Smooth muscle cell (in vitro differentiated cells): ENCODE results near the gene INPP4A. TPM values are rescaled to one million over a fixed set of nuclear protein-coding genes. Genes with fewer than 3 reads are reported as not detected.

ENCODE experiments used
- DNase-seq: peaks from one replicate; lab custom pipeline; 2025; ENCODE audit not compliant: unreplicated experiment; lab: John Stamatoyannopoulos, UW
- H2AFZ ChIP-seq: fragments of 200-600 bp; sonication (generic); 2 replicates; pipeline ENCODE4 v1.6.0; 2016; ENCODE audit warnings: antibody characterized with exemption, low read depth, mild to moderate bottlenecking
- H3F3A ChIP-seq: fragments of 200-600 bp; sonication (generic); 2 replicates; pipeline ENCODE4 v1.6.0; 2017; ENCODE audit warnings: antibody characterized with exemption, low read depth
- H3K27ac ChIP-seq: fragments of 200-600 bp; sonication (generic); 2 replicates; pipeline ENCODE4 v1.5.1; 2016; ENCODE audit warnings: low read depth, mild to moderate bottlenecking
- H3K27me3 ChIP-seq: fragments of 200-600 bp; sonication (generic); 2 replicates; pipeline ENCODE4 v1.6.1; 2016; ENCODE audit warnings: low read depth, mild to moderate bottlenecking
- H3K36me3 ChIP-seq: fragments of 200-600 bp; sonication (generic); 2 replicates; pipeline ENCODE4 v1.5.1; 2016; ENCODE audit warnings: low read depth
- H3K4me1 ChIP-seq: fragments of 200-600 bp; sonication (generic); 2 replicates; pipeline ENCODE4 v1.5.1; 2016; ENCODE audit warnings: low read depth
- H3K4me2 ChIP-seq: fragments of 200-600 bp; sonication (generic); 2 replicates; pipeline ENCODE4 v1.6.0; 2016; ENCODE audit warnings: mild to moderate bottlenecking
- H3K4me3 ChIP-seq: fragments of 200-600 bp; sonication (generic); 2 replicates; pipeline ENCODE4 v1.5.1; 2016; ENCODE audit warnings: mild to moderate bottlenecking
- H3K79me2 ChIP-seq: fragments of 200-600 bp; sonication (generic); 2 replicates; pipeline ENCODE4 v1.6.0; 2016; ENCODE audit warnings: low read depth, mild to moderate bottlenecking
- H3K9ac ChIP-seq: fragments of 200-600 bp; sonication (generic); 2 replicates; pipeline ENCODE4 v1.6.0; 2016; ENCODE audit warnings: low read depth
- H3K9me3 ChIP-seq: fragments of 200-600 bp; sonication (generic); replicated peaks from 2 replicates; pipeline ENCODE4 v1.5.1; 2016; ENCODE audit warnings: low read depth
- H4K20me1 ChIP-seq: fragments of 200-600 bp; sonication (generic); 2 replicates; pipeline ENCODE4 v1.6.0; 2016; ENCODE audit warnings: low read depth
- WGBS: methylation state at CpG from one replicate; pipeline ENCODE4 v1.1.7; 2016; ENCODE audit warnings: low lambda C conversion rate; 5-methylcytosine and 5-hydroxymethylcytosine counted together
- polyA plus RNA-seq: library from polyadenylated mRNA; unstranded; fragments of >200 nt; fragmentation: Nextera tagmentation; extraction: Ambion mirVana; gene quantifications from 2 replicates; pipeline ENCODE4 v1.2.1, GENCODE V29; 2016
- total RNA-seq: library from RNA; depleted of rRNA; stranded (reverse); fragments of >200 nt; gene quantifications from 2 replicates; pipeline ENCODE4 v1.2.3, GENCODE V29; 2014
- TF ChIP-seq, protein P1 (sequence below): fragments of 200-600 bp; sonication (generic); IDR thresholded peaks from 2 replicates; pipeline ENCODE4 v1.5.1; 2017; ENCODE audit warnings: borderline replicate concordance, mild to moderate bottlenecking, antibody characterized with exemption; ENCODE audit not compliant: insufficient read depth, poor library complexity, severe bottlenecking

INPP4A gene
- total and polyA plus RNA-seq, 2 experiments from 2014 or later, result 10.1 to 17.3 TPM

DNA sequence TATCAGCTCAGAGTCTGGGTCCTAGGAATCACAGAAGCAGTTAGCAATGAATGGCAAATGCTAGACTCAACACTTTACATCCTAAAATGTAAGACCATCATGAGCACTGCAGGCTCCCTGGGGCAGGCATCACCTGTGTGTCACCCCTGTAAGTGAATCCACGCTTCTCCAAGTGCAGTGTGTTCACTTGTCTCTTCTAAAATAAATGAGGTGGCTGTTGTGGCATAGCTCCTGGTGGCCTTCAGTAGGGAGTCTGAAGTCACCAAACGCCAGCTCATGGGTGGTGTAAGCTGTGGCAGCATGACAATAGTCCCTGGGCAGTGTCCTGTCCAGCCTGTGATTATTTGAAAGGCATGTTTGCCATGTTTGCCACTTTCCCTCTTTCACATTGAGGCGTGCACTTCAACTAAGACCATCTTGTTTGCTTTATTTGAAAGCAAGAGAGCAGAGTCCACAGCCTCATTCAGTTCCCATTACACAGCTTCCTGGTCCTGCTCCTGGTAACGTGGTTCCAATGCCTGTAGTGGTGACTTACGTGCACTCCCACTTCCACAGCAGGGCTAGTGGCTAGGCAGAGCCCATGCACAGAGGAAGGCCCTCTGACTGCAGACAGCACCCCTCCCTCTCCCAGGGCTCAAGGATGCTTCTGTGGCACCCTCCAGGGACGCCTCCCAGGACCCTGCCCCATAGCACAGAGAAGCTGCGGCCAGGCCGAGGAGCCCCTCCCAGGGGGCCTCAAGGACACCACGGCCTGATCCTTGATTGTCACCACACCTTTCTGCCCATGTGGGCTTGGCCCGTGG lies 139.4 kb downstream of the INPP4A start:
- no peak overlapping the region for H3K4me3 ChIP-seq
- no peak overlapping the region for H3K4me2 ChIP-seq
- no peaks in the 10 kb centered on the region for H3K27me3 ChIP-seq
- TF ChIP-seq, protein P1, sequence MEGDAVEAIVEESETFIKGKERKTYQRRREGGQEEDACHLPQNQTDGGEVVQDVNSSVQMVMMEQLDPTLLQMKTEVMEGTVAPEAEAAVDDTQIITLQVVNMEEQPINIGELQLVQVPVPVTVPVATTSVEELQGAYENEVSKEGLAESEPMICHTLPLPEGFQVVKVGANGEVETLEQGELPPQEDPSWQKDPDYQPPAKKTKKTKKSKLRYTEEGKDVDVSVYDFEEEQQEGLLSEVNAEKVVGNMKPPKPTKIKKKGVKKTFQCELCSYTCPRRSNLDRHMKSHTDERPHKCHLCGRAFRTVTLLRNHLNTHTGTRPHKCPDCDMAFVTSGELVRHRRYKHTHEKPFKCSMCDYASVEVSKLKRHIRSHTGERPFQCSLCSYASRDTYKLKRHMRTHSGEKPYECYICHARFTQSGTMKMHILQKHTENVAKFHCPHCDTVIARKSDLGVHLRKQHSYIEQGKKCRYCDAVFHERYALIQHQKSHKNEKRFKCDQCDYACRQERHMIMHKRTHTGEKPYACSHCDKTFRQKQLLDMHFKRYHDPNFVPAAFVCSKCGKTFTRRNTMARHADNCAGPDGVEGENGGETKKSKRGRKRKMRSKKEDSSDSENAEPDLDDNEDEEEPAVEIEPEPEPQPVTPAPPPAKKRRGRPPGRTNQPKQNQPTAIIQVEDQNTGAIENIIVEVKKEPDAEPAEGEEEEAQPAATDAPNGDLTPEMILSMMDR, result no peak
- no peaks in the 10 kb centered on the region for H3F3A ChIP-seq
- no peaks in the 10 kb centered on the region for H3K79me2 ChIP-seq
- no peak overlapping the region for H3K9ac ChIP-seq
- WGBS, result 93% methylated on average over 10 of the region's 10 CpGs
- peaks cover 4% of the 10 kb centered on the region for H3K36me3 ChIP-seq
- H3K27ac ChIP-seq, result no peak overlapping the region
- H4K20me1 ChIP-seq, result no peaks in the 10 kb centered on the region
- no peaks in the 10 kb centered on the region for H3K4me1 ChIP-seq
- no peak for DNase-seq
- no peak overlapping the region for H2AFZ ChIP-seq
- H3K9me3 ChIP-seq, result no peaks in the 10 kb centered on the region

GRCh38 chr2:98585386-98585785 lies 140.7 kb downstream of the INPP4A start:
- DNase-seq, result no peak
- Histone ChIP-seq H3K4me1 (no peaks in the 10 kb centered on the region), H3K79me2 (no peaks in the 10 kb centered on the region), H3K36me3 (peaks cover 4% of the 10 kb centered on the region), H3K27me3 (no peaks in the 10 kb centered on the region), H3K4me2 (no peak overlapping the region), H4K20me1 (no peaks in the 10 kb centered on the region), H3K4me3 (no peak overlapping the region), H3K9me3 (no peaks in the 10 kb centered on the region), H3K9ac (no peak overlapping the region), H2AFZ (no peak overlapping the region), H3K27ac (no peak overlapping the region), H3F3A (no peaks in the 10 kb centered on the region)
- WGBS, result 96% methylated on average over 10 of the region's 10 CpGs
- TF ChIP-seq, protein P1, result no peak

DNA sequence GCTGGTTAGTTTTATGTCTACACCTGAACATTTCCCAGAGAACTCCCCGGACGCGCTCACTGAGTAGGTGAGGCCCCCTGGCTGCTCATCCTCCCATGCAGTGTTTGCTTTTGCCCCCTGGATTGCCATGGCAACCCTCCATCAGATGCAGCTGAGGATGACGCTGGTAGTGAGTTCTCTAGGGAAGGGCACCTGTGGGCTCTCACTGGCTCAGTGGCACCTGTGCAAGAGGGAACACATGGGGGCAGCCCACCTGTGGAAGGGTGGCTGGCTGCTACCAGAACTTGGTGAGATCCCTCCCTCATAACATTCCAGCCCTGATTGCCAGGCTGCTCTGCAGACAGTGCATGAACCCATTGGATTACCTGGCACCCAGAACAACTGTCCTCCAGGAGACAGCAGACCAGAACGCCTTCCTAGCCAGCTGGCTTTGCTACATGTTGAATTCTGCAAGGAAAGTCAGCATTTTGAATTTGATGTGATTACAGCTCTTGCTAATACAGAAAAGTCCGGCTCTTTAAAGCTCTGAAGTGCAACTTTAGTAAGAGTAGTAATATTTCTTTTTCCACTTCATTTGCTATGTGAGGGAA lies 142.0 kb downstream of the INPP4A start:
- Histone ChIP-seq H3K27ac (no peak overlapping the region), H3K9me3 (no peaks in the 10 kb centered on the region), H3K27me3 (no peaks in the 10 kb centered on the region), H3F3A (no peaks in the 10 kb centered on the region), H3K4me2 (no peak overlapping the region), H3K4me3 (no peak overlapping the region), H3K9ac (no peak overlapping the region), H3K79me2 (no peaks in the 10 kb centered on the region), H3K4me1 (no peaks in the 10 kb centered on the region), H4K20me1 (no peaks in the 10 kb centered on the region), H2AFZ (no peak overlapping the region), H3K36me3 (peaks cover 2% of the 10 kb centered on the region)
- no peak for DNase-seq
- 93% methylated on average over 6 of the region's 6 CpGs for WGBS
- TF ChIP-seq, protein P1, result no peak
